Common myeloid progenitor, CD34-positive (primary cell): Measurements from ENCODE around the gene BBS9.

Experiments
- CTCF ChIA-PET: fragments of 350-600 bp; sonication (Branson Sonifier 250); formaldehyde crosslinking; loops from one replicate; lab custom pipeline; 2021; ENCODE audit warnings: antibody characterized with exemption; lab: Charles Lee
- POLR2A ChIA-PET: fragments of 350-600 bp; sonication (Branson Sonifier 250); formaldehyde crosslinking; loops from one replicate; lab custom pipeline; 2021; ENCODE audit warnings: antibody characterized with exemption; lab: Charles Lee
- DNase-seq, 3 donors: peaks; one replicate each; pipeline versions ENCODE4 v3.0.0 to v3.0.0-alpha.2; 2013
- H3K27ac ChIP-seq, 2 experiments: 1 replicate in 1 of 2; 2 replicates in 1 of 2; pipeline ENCODE4 v1.7.0; 2013; ENCODE audit warnings: inconsistent platforms in 2 of 2, low read length in 2 of 2, mild to moderate bottlenecking in 2 of 2, low read depth in 1 of 2, moderate library complexity in 1 of 2; ENCODE audit not compliant: severe bottlenecking in 2 of 2, insufficient read depth in 1 of 2, poor library complexity in 1 of 2
- H3K27me3 ChIP-seq, 5 experiments: replicated peaks in 2 of 5; 1 replicate in 3 of 5; 2 replicates in 2 of 5; pipeline versions ENCODE4 v1.6.1 to v1.7.0; 2013; ENCODE audit warnings: low read length in 4 of 5, mild to moderate bottlenecking in 2 of 5, moderate library complexity in 2 of 5, inconsistent platforms in 1 of 5; ENCODE audit not compliant: insufficient read depth in 5 of 5, control insufficient read depth in 4 of 5
- H3K36me3 ChIP-seq, 4 experiments: 1 replicate in 2 of 4; 2 replicates in 2 of 4; pipeline versions ENCODE4 v1.6.1 to v1.7.0; 2013; ENCODE audit warnings: low read length in 3 of 4, control low read depth in 1 of 4, mild to moderate bottlenecking in 1 of 4; ENCODE audit not compliant: control insufficient read depth in 4 of 4, insufficient read depth in 4 of 4
- H3K4me1 ChIP-seq, 4 experiments: 1 replicate in 3 of 4; 2 replicates in 1 of 4; pipeline versions ENCODE4 v1.6.1 to v1.7.1; 2013; ENCODE audit warnings: low read length in 3 of 4, mild to moderate bottlenecking in 3 of 4, control low read depth in 1 of 4, inconsistent platforms in 1 of 4, moderate library complexity in 1 of 4; ENCODE audit not compliant: control insufficient read depth in 4 of 4, insufficient read depth in 4 of 4; ENCODE audit errors: control extremely low read depth in 1 of 4
- H3K4me3 ChIP-seq, 7 experiments: 1 replicate in 4 of 7; 2 replicates in 3 of 7; pipeline versions ENCODE4 v1.5.1 to v1.7.0; 2013; ENCODE audit warnings: mild to moderate bottlenecking in 7 of 7, low read length in 6 of 7, moderate library complexity in 6 of 7, inconsistent platforms in 2 of 7, low read depth in 2 of 7, control low read depth in 1 of 7; ENCODE audit not compliant: insufficient read depth in 4 of 7, control insufficient read depth in 1 of 7; ENCODE audit errors: extremely low read depth in 1 of 7
- H3K9me3 ChIP-seq, 5 experiments: 1 replicate in 4 of 5; 2 replicates in 1 of 5; pipeline versions ENCODE4 v1.6.1 to v1.7.1; 2013; ENCODE audit warnings: low read length in 4 of 5, mild to moderate bottlenecking in 2 of 5, inconsistent platforms in 1 of 5, low read depth in 1 of 5, moderate library complexity in 1 of 5; ENCODE audit not compliant: control insufficient read depth in 4 of 5, insufficient read depth in 2 of 5; ENCODE audit errors: control extremely low read depth in 1 of 5
- WGBS: methylation state at CpG from one replicate; pipeline ENCODE4 v1.1.5; 2013; ENCODE audit not compliant: insufficient coverage; 5-methylcytosine and 5-hydroxymethylcytosine counted together

The BBS9 gene

GRCh38 chr7:33634606-33635005 is 505.2 kb downstream of the BBS9 start:
- Histone ChIP-seq H3K4me3 (no peak overlapping the region), H3K27me3 (no peaks in the 10 kb centered on the region), H3K36me3 (no peaks in the 10 kb centered on the region), H3K9me3 (no peaks in the 10 kb centered on the region), H3K27ac (no peak overlapping the region), H3K4me1 (no peaks in the 10 kb centered on the region)
- CTCF ChIA-PET, result no interaction called here
- POLR2A ChIA-PET, result no interaction called here
- DNase-seq, result no peak
- WGBS, result 86% methylated on average over 7 of the region's 7 CpGs

- whole genome bisulfite sequencing, result no CpG with 5 or more reads among the region's 3 CpGs
These were observed 507.0 kb downstream of the BBS9 start for GRCh38 chr7:33636359-33636758.

DNA sequence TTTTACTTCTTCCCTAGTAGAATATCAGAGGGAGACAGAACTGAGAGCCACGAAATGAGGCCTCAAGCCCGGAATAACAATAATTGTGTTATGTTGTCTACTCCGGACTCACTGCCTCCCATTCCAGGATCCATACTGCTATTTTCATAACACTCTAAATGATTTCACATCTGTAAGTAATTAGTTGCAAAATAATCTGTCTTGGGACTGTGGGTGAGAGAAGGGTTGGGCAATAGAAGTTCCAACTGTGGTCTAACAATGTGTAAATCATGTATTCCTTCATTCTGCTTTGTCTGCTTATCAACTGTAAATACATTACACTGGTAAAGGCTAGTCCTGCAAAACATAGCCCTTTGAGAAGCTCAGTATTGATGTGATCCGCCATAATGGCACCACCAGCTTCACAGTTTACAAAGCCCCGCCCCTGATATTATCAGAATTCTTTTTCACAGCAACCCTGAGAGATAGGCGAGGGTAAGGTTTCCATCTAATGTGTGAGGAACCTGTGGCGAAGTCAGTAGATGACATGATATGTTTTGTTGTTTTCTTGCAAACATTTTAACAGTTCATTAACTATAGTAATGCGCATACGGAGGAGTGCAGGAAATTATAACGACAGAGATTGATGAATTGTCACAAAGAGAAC is 510.3 kb downstream of the BBS9 start:
- DNase-seq, result no peak
- Histone ChIP-seq H3K27me3 (no peaks in the 10 kb centered on the region), H3K36me3 (peaks cover 0 to 3% (median 0%) of the 10 kb centered on the region in 4 experiments), H3K9me3 (no peaks in the 10 kb centered on the region), H3K27ac (no peak overlapping the region), H3K4me1 (no peaks in the 10 kb centered on the region), H3K4me3 (no peak overlapping the region)
- CTCF ChIA-PET, result no interaction called here
- 97% methylated on average over 6 of the region's 10 CpGs for WGBS
- POLR2A ChIA-PET, result interaction anchor here (0.6 kb wide), 1 partner anchor 1089 kb away, joined by 3 read pairs; no protein-coding TSS in a partner anchor

More at GRCh38 chr7:33636359-33636758, 507.0 kb downstream of the BBS9 start:
- CTCF ChIA-PET, result no interaction called here
- Histone ChIP-seq H3K27ac (no peak overlapping the region), H3K36me3 (peaks cover 0 to 3% (median 0%) of the 10 kb centered on the region in 4 experiments), H3K4me3 (no peak overlapping the region), H3K4me1 (no peaks in the 10 kb centered on the region), H3K27me3 (no peaks in the 10 kb centered on the region), H3K9me3 (no peaks in the 10 kb centered on the region)
- DNase-seq, result no peak
- POLR2A ChIA-PET, result no interaction called here

GRCh38 chr7:33640741-33641140 is 511.4 kb downstream of the BBS9 start:
- H3K27ac ChIP-seq, result no peak overlapping the region
- no peaks in the 10 kb centered on the region for H3K4me1 ChIP-seq
- no peaks in the 10 kb centered on the region for H3K27me3 ChIP-seq
- DNase-seq, result no peak
- H3K9me3 ChIP-seq, result no peaks in the 10 kb centered on the region
- H3K4me3 ChIP-seq, result no peak overlapping the region
- ChIA-PET POLR2A (no interaction called here), CTCF (no interaction called here)
- 95% methylated on average over 3 of the region's 3 CpGs for WGBS
- peaks cover 0 to 3% (median 0%) of the 10 kb centered on the region in 4 experiments for H3K36me3 ChIP-seq

GRCh38 chr7:33642312-33642711 is 512.9 kb downstream of the BBS9 start:
- CTCF ChIA-PET, result no interaction called here
- no CpG with 5 or more reads among the region's 1 CpG for WGBS
- Histone ChIP-seq H3K27ac (no peak overlapping the region), H3K4me1 (no peaks in the 10 kb centered on the region), H3K36me3 (peaks cover 0 to 3% (median 0%) of the 10 kb centered on the region in 4 experiments), H3K27me3 (no peaks in the 10 kb centered on the region), H3K9me3 (no peaks in the 10 kb centered on the region), H3K4me3 (no peak overlapping the region)
- POLR2A ChIA-PET, result no interaction called here
- DNase-seq, result no peak

DNA sequence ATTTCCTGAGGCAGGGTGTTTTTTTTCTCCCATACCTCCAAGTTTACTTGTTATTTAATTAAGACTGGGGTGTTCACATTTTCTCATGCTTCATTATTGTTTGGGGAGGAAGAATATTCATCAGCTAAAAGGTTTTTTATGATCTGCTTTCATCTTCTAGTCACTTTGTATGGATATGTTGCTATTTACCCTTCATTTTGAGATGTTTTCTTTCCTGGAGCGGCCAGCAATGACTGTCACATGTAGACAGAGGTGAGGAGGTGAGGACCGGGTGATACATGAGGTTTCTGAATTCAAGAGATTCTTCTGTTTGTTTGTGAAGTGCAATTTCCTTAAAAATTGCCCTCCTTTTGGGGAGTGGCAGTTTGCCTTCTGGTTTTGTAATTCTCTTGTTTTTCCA is 514.2 kb downstream of the BBS9 start:
- ChIA-PET CTCF (no interaction called here), POLR2A (no interaction called here)
- no peaks in the 10 kb centered on the region for H3K27me3 ChIP-seq
- no peaks in the 10 kb centered on the region for H3K9me3 ChIP-seq
- no peaks in the 10 kb centered on the region for H3K4me1 ChIP-seq
- H3K27ac ChIP-seq, result no peak overlapping the region
- H3K36me3 ChIP-seq, result peaks cover 0 to 3% (median 0%) of the 10 kb centered on the region in 4 experiments
- H3K4me3 ChIP-seq, result no peak overlapping the region
- no CpG with 5 or more reads among the region's 2 CpGs for WGBS
- no peak for DNase-seq

GRCh38 chr7:33644489-33644888 is 515.1 kb downstream of the BBS9 start:
- no peak for DNase-seq
- ChIA-PET CTCF (no interaction called here), POLR2A (no interaction called here)
- H3K4me3 ChIP-seq, result no peak overlapping the region
- H3K36me3 ChIP-seq, result peaks cover 0 to 3% (median 0%) of the 10 kb centered on the region in 4 experiments
- no peak overlapping the region for H3K27ac ChIP-seq
- no peaks in the 10 kb centered on the region for H3K4me1 ChIP-seq
- H3K27me3 ChIP-seq, result no peaks in the 10 kb centered on the region
- H3K9me3 ChIP-seq, result no peaks in the 10 kb centered on the region
